Stimulated activated CD8-positive, alpha-beta memory T cell treated with anti-CD3 and anti-CD28 coated beads, Interleukin-12 subunit alpha, Interleukin-12 subunit beta, amount 100 ng/mL, for 4 hours (primary cell): Measurements from ENCODE around the gene FRMD5.
"Not testable (repeated sequence)": the region's sequence is repeated elsewhere in the genome, so short reads cannot be mapped to it uniquely, and the experiment has no call there.

Source experiments
- DNase-seq: peaks from one replicate; pipeline ENCODE4 v3.0.0-alpha.2; 2020; ENCODE audit warnings: low read depth

Gene FRMD5

DNA sequence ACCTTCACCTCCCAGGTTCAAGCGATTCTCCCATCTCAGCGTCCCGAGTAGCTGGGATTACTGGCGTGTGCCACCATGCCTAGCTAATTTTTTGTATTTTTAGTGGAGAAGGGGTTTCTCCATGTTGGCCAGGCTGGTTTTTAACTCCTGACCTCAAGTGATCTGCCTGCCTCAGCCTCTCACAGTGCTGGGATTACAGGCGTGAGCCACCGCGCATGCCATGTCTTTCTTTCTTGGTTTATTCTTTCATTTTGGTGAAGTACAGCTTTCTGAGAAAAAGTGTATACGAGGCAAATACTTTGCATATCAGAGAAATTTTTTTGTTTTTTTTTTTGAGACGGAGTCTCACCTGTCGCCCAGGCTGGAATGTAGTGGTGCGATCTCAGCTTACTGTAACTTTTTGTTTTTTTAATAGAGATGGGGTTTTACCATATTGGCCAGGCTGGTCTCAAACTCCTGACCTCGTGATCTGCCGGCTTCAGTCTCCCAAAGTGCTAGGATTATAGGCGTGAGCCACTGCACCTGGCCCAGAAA, 363.5 kb downstream of the FRMD5 start:
- not testable (repeated sequence) for DNase-seq

- DNase-seq = not testable (repeated sequence)
Measured at GRCh38 chr15:43830691-43831275, 364.3 kb downstream of the FRMD5 start.

GRCh38 chr15:43829951-43830540, 365.0 kb downstream of the FRMD5 start:
- DNase-seq = not testable (repeated sequence)

- DNase-seq = no peak
Measured at GRCh38 chr15:43828061-43828657, 366.9 kb downstream of the FRMD5 start.

- DNase-seq = peak; percentile 52
Measured at GRCh38 chr15:43826508-43827341, 368.3 kb downstream of the FRMD5 start, which contains the start of gene WDR76. Gene WDR76 (plus strand): TSS chr15:43827002. CDS start chr15:43827033, 31 bp downstream.

DNA sequence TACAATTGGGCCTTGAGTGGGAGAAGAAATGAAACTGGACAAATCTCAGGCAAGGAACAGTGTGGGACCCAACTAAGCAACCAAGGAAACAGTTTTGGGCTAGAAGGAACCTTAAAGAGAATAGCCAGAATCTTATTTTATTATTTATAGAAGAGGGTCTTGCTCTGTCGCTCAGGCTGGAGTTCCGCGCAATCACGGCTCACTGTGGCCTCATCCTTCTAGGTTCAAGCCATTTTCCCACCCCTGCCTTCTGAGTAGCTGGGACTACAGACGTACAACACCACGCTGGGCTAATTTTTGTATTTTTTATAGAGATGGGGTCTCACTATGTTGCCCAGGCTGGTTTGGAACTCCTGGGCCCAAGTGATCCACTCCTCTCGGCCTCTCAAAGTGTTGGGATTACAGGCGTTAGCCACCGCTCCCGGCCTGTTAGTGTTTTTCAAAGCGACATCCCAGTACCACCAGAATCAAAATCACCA, 369.0 kb downstream of the FRMD5 start:
- DNase-seq = no peak

DNA sequence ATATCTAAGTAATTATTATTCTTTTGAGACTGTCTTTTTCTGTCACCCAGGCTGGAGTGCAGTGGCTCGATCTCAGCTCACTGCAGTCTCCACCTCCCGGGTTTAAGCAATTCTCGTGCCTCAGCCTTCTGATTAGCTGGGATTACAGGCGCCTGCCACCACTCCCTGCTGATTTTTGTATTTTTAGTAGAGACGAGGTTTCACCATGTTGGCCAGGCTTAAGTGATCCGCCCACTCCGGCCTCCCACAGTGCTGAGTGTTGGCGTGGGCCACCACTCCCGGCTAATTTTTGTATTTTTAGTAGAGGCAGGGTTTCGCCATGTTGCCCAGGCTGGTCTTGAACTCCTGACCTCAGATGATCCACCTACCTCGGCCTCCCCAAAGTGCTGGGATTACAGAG, 369.8 kb downstream of the FRMD5 start:
- DNase-seq = not testable (repeated sequence)

DNA sequence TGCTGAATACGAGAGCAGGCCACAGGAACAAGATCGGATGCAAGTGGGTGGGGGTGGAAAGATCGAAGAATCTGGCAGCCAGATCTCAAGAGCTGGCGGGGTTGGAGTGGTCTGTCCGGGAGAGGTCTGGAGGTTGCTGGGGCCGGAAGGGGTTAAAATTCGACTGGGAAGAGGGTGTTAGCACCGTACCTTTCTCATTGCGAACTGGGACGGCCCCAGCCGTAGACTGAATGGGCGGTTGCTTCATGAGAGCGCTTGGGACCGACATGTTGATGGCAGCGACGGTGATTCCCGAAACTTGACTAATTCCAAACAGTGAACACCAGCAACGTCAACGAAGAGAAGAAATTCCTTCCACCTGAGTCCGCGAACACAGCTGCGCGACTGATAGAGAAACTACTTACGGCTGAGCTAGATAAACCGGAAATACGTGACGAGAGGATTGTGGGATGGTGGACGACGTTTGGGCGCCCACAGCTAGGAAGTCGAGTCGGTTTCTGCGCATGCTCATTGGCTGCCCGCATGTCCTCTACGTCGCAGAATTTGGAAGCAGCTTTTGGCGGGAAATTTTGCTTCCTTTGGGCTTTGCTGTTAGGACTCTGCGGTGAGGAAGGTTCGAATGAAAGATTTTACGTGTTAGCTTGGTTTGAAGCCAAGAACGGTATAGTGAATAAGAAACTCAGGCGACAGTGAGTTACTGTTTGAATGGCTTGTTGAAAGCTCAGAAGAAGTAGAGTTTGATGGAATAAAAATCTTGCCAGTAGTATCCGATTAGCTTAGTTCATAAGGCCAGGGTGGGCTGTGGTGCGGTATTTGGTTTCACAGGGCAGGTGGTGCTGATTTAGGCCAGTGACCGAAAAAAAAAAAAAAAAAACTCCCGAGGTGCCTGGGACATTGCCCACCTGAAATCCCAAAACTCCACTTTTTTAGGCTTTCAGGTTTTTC, 370.5 kb downstream of the FRMD5 start, which contains the start of gene MFAP1:
Gene MFAP1 (minus strand): TSS at position 389 of the 945 bp plus-strand sequence. CDS start 121 bp downstream, at position 268.
- DNase-seq = peak; percentile 81

GRCh38 chr15:43821505-43821904, 373.6 kb downstream of the FRMD5 start:
- no peak for DNase-seq
